ENCODE results near the gene KRT8.

GRCh38 chr12:52870361-52871290 is 34.2 kb downstream of the KRT8 start:
- TF ChIP-seq POLR2A (IDR thresholded peaks at IDR 0.05) (no peak), CTCF (IDR thresholded peaks at IDR 0.05) (peak; percentile 44 to 64 (median 55)), EP300 (IDR thresholded peaks at IDR 0.05) (no peak)

Data from tibial nerve (tissue), 4 donors.